Measurements from ENCODE around the gene CACHD1. TPM values are rescaled to one million over a fixed set of nuclear protein-coding genes. Genes with fewer than 3 reads are reported as not detected.

Gene CACHD1
- total RNA-seq, 1 experiment from 2014 or later, result 1.2 TPM

DNA sequence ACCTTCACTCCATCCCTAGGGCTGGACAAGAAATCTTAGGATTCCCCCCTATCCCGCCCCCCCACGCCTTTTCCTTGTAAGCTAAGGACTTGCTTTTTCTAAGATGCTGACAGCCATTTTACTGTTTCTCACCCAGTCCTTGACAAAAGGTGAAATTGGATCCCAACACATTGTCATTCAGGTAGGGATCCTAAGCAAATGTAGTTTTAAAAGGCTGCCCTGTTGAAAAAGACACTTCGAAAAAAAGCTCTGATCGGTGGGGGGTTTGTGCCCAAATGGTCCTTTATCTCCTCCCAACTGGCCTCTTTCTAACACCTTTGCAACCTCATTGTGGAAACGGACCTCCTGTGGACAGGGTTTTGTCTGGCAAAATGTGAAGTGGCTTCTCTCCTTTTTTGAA, 2.9 kb downstream of the CACHD1 start:
- DNase-seq (ENCODE audit: low read depth), result no peak

DNA sequence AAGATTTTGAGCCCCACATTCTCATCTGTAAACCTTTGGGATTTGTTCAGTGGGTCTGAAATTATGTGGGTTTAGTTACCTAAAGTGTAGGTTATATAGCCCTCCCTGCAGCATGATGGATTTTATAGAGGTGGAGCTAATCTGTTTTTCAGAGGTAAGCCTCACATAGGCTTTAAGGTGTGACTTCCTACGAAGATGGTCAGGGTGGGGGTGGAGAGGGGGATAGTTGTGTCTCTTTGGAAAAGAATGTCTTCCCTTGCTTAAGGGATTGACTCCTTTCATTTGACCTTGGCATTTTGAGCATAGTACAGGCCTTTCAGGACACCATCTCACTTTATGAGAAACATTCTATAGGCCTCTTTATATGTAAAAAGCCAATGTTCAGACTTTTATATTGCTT, 3.4 kb downstream of the CACHD1 start:
- no peak for DNase-seq (ENCODE audit: low read depth)

DNA sequence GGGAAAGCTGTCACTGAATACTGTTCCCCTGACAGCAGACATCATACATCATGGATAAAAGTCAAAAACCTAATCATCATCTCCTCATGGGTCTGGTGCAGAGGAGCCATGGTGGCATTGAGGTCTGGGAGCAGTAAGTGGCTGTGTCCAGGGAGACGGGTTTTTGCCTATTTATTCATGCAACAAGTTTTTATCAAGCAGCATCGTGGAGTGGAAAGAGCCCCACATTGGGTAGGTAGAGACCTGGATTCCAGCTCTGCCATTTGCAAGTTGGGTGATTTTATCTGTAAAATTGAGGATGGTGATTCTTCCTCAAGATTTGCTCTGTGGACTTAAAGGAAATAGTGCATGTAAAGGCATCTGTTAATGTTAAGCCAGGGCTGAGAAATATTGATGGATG, 4.2 kb downstream of the CACHD1 start:
- no peak for DNase-seq (ENCODE audit: low read depth)

DNA sequence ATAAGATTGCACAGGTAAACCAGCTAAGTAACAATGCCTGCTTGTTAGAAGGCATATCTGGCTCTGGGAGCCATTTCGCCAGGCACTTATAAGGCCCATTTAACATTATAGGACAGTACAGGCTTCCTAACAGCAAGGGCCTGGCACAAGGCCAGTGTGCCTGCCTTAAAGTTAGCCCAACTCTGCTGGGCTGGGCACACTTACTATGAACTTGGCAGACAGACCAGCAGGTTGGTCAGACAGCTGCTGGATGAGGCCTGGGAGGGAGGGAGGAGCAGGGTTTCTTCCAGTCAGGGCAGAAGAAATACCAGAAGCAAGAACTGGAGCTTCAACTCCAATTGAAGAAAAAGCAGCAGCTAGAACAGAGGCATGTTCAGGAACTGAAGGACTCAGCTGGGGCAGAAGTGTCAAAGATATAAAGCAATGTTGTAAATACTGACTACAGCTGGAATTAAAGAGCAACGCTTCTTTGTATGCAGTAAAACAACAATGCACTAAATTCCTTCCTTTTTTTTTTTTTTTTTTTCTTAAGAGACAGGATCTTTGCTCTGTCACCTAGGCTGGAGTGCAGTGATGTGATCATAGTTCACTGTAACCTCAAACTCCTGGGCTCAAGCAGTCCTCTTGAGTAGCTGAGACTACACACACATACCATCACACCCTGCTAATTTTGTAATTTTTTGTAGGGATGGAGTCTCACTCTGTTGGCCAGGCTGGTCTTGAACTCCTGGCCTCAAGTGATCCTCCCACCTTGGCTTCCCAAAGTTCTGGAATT, 4.9 kb downstream of the CACHD1 start:
- DNase-seq (ENCODE audit: low read depth), result peak; percentile 28

DNA sequence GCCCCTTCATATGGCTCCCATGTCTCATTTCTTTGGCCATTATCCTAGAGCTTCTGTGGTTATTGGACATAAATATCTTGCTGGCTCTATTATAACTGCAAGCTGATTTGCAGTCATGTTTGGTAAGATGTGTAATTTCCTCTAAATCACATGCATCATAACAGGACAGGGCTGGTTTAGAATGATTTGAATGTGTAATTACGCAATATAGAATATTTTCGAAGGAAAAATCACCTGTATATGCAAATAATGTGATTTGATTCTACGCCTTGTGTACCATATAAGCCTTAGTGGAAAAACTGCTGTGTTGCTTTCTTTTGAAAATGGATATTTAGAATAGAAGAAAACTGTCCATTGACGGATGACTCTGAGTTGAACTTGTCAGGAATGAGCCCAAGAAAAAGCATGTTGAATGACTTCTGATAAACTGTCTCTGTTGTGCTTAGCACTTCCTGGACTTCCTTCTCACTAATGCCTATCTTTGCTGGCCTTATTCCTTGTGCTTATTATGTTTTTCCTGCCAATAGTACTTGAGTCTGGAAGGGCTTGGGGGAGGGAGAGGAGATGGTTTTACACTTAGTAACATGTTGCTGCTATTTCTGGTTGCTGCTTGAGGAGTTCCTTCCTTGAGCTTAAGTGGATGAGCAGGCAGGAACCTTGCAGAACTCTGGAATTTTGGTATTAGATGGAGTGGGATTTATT, 6.5 kb downstream of the CACHD1 start:
- DNase-seq (ENCODE audit: low read depth), result no peak

DNA sequence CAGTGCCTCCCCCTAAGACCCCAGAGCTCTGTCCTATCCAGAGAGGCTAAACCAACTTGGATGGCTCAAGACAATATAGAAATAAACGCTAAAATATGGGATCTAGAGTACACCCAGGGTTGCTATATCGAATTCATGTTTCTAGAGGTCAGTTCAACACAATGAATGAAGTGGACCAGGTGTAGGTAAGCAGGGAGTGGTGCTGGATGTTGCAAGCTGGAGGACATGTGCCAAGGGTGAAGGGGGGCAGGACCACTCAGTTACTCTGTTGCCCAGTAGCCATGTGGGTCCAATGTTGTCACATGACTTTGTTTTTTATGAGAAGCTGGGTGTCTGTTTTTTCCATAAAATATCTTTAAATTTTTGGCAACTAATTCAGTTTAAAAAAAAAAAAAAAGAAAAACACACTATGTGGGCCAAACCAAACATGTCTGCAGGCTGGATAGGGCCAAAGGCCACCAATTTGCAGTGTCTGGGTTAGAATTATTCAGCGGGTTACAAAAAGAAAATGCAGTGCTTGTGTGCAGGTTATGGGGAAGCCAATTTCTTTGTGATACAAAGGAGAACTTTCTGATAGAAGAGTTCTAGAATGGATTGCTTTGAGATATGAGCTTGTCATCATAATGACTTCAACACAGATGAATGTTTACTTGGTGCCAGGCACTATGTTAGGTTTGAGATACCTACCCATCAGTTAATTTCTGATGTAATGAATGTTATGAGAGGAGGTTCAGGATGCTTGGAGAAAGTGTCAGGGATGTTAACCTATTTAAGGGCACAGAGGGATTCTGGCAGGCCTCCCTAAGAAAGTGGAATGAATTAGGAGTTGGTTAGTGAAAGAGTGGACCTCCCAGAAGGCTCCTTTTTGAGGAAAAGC, 8.9 kb downstream of the CACHD1 start:
- no peak for DNase-seq (ENCODE audit: low read depth)

DNA sequence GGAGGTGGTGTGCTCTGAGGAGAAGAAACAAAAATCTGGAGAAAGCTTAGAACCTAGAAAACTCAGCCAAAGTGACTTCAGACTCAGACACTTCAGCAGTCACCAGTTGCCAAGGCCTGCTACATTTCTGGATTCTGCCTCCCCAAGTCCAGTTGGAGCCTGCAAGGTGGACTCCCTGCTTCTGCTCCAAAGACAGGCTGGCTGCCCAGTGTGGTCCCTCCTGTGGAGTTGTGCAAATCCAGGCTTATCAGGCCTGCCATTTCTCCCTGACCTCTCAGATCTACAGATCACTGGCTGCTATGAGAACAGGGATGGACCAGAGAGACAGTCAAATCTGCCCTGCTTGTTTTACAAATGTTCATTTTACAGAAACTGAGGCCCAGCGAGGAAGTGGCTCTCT, 9.9 kb downstream of the CACHD1 start:
- no peak for DNase-seq (ENCODE audit: low read depth)

DNA sequence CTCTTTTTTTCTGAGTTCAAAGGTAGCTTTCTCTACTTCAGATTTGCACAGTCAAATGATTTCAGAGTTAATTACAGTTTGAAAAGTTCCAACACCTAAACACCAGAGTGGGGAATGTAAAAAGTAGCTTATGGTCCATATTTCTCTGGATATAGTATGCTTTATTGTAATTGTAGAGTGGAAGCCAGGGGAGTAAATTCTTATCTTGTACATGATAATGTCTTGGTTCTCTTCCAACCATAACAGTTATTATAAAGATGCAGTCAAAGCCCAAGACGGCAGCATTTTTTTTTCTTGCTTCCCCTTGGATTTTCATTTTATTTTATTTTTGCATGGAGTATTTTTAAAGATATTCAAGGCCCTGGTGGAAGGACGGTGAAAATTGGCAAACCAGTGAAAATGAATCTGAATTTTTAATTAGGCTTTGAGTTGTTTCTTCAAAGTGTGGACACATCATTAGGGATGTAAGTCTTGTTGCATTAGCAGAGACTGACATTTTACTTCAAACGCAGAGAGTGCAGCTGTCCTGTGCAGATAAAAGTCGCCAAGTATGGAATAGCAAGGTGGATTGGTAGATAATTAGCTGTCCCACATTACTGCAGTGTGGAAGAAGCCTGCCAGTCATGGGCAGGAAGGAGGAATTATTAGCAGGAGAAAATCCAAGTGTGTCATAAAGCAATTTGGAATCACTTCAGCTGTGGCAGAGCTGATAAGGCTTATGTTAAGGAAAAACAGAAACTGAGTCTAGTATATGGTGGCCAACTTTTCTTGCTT, 11.3 kb downstream of the CACHD1 start:
- no peak for DNase-seq (ENCODE audit: low read depth)

- DNase-seq (ENCODE audit: low read depth), result no peak
Observed at GRCh38 chr1:64482128-64482527, 12.2 kb downstream of the CACHD1 start.

GRCh38 chr1:64482720-64483119, 12.8 kb downstream of the CACHD1 start:
- DNase-seq (ENCODE audit: low read depth), result no peak

DNA sequence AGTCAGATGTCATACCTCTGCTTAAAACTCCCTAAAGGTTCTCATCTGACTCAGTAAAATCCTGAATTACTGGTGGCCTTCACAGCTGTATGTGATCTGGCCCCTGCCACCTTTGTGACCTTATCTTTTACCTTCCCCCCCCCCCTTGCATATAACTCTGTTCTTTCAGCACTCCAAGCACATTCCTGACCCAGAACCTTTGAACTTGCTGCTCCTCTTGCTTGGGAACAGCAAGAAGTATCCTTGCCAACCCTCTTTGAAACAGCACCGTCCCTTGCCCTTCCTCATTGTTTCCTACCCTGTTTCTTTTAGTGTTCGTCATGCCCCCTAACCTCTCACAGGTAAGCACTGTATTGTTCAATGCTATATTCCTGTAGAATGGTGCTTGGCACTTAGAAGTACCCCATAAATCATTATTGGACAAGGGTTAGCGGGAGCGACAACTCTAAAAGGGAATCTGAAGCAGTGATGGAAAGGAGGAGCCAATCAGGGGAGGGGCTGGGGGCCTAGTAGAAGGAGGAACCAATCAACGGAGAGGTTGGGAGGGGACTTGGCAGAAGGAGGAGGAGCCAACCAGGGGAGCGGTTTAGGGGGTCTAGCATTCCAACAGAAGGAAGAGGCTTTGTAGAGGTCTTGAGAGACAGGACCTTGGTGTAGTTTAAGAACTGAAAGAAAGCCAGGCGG, 13.9 kb downstream of the CACHD1 start:
- DNase-seq (ENCODE audit: low read depth), result no peak

- no peak for DNase-seq (ENCODE audit: low read depth)
Observed at GRCh38 chr1:64484651-64485050, 14.7 kb downstream of the CACHD1 start.

GRCh38 chr1:64486193-64486592, 16.3 kb downstream of the CACHD1 start:
- DNase-seq (ENCODE audit: low read depth), result no peak

DNA sequence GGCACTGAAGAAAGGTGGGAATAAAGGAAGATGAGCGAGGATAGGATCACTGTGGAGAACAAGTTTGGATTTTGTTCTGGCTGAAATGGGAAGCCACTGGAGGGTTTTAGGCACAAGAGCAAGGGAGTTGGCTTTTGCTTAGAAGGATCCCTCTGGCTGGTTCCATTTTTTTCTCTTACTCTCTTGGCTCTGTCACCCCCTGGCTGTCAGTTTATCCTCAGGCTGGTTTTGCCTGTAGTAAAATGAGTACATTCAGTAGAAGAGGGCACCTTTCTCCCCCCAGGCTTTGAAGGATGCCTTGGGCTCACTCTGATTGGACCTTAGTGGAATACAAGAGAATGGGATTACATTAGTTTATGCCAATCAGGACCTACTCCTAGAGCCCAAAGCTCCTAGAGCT, 17.1 kb downstream of the CACHD1 start:
- no peak for DNase-seq (ENCODE audit: low read depth)

DNA sequence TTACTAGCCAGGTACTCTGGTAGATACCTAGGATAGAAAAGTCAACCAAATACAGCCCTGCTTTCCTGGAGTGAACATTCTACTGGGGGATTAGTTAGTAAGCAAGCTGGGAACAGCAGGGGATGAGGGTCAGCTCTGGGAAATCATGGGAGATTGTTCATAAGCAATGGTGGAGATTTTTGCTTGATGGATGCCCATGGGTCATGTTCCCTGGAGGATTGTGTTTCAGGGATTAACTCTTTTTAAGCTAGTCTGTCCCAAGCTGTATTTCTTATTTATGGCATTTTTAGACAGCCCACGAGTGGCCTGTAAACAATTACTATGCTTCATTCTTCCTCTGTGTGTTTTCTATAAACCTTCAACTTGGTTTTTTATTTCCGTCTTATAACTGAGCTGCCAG, 18.9 kb downstream of the CACHD1 start:
- DNase-seq (ENCODE audit: low read depth), result no peak

GRCh38 chr1:64489707-64490106, 19.8 kb downstream of the CACHD1 start:
- DNase-seq (ENCODE audit: low read depth), result no peak

GRCh38 chr1:64490213-64490818, 20.4 kb downstream of the CACHD1 start:
- no peak for DNase-seq (ENCODE audit: low read depth)

- no peak for DNase-seq (ENCODE audit: low read depth)
Observed at GRCh38 chr1:64492424-64492823, 22.5 kb downstream of the CACHD1 start.

GRCh38 chr1:64493831-64494230, 23.9 kb downstream of the CACHD1 start:
- no peak for DNase-seq (ENCODE audit: low read depth)

DNA sequence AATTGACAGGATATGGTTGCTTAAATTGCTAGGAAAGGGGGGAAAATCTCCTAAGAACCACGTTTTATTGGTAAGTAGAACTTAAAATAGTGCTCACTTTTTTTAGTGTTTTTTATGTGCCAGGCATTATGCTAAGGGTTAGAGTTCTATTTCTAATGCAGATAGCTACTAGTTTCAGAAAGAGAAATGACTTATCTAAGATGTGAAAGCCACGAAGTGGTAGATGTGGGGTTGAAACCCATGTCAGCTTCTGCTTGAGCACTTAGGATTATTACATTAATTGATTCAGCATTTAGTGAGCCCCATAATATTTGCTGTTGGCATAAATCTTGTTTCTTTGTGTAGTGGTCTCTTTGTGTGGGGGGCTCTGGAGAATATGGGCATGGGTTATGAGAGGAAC, 24.7 kb downstream of the CACHD1 start:
- no peak for DNase-seq (ENCODE audit: low read depth)

DNA sequence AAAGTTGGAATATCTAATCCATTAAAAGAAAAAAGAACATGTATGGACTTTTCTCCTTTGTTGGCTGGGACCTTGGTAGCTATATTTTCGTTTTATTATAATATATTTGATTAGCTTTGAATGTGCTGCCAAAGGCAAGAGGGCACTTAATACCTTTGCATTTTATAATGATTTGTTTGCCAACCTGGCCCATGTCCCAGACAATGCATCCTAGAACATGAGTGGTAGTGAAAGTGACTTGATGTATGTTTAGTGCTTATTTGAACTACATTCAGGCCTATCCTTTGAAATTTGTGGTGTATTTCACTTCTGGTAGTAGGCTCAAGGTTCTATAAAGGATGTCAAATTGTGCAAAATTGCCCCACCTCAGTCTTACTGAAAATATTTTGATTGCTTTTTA, 25.9 kb downstream of the CACHD1 start:
- DNase-seq (ENCODE audit: low read depth), result no peak

Data from RPMI7951 (cell line).